Ecto neural progenitor cell (in vitro differentiated cells): ENCODE results near the gene TLE6.
"Not testable (repeated sequence)": the region's sequence is repeated elsewhere in the genome, so short reads cannot be mapped to it uniquely, and the experiment has no call there.

ENCODE experiments used
- DNase-seq: peaks from one replicate; pipeline ENCODE4 v3.0.0-alpha.2; 2018; ENCODE audit warnings: low spot score

The TLE6 gene

DNA sequence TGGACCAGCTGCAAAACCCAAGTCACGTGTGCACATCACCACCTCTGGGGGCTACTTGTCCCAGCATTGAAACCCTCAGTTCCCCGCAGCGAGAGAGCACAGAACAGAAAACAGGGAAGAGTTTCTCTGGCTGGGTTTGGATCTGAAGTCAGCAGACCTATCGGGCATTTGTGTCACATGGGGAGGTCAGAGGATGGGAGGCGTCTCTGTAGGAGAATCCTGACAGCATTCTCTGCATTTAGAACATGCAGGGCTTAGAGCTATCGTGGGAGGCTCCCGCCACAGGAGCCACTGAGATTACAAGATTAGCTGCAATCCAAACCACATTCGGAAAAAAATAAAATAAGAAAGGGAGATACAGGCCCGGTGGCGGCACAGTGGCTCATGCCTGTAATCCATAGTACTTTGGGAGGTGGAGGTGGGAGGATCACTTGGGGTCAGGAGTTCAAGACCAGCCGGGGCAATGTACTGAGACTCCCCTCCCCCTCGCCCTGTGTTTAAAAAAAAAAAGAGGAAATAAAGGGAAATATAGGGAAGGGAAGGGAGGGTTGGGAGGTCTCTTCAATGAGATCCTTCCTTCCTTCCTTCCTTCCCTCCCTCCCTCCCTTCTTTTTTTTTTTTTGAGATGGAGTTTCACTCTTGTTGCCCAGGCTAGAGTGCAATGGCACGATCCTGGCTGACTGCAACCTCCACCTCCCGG is 2.9 kb upstream of the TLE6 start:
- DNase-seq: no peak

DNA sequence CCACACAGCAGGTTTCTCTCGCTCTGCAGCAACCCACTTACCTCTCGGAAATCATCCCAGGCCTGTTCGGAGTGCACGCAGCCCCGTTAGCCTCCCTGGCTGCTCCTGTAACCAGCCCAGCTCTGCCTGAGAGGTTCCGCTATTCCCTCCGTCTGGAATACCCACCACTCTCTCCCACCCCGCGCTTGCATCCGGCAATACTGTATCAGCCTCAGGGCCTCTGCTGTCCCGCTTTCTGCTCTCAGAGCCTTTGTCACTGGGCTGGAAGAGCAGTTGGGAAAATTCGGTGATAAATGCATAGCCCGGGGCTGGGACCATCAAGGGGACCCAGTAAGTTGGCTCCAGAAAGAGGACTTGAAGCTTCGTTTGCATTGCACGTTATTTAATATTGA is 759 bp upstream of the TLE6 start:
- DNase-seq: no peak

DNA sequence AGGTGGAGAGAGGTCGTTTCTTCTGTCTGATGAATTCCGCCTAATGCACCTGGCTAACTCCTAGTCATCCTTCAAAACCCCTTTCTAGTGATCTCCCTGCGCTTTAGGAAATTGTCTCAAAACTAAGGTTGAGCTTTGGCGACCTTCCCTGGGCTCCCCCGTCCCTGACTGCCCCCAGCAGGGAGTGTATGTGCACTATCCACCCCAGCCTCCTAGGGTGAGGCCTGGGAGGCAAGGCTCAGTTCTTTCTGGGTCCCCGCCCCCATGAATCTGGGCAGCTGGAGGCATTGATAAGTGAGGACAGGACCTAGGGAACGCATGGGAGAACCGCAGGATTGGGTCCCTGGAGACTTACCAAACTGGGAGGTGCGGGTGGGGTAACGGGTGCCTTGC is 378 bp downstream of the TLE6 start:
- no peak for DNase-seq

DNA sequence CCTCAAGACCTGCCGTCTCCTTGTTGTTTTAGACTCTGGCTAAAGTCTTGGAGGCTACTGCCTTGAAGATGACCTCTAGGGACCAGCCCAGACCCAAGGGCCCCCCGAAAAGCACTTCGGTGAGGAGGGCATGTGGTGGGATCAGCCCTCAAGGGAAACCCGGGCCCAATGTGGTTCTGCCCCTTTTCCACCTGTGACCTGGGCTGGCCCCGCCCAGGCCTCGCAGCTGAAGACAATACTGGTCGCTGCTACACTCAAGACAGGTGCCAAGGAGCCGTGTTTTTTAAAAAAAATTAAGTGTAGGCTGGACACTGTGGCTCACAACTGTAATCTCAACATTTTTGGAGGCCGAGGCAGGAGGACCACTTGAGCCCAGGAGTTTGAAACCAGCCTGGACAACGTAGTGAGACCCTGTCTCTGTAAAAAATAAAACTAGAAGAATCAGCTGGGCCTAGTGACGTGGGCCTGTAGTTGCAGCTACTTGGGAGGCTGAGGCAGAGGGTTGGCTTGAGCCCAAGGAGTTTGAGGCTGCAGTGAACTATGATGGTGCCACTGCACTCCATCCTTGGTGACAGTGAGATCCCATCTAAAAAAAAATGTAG is 903 bp downstream of the TLE6 start:
- no peak for DNase-seq

DNA sequence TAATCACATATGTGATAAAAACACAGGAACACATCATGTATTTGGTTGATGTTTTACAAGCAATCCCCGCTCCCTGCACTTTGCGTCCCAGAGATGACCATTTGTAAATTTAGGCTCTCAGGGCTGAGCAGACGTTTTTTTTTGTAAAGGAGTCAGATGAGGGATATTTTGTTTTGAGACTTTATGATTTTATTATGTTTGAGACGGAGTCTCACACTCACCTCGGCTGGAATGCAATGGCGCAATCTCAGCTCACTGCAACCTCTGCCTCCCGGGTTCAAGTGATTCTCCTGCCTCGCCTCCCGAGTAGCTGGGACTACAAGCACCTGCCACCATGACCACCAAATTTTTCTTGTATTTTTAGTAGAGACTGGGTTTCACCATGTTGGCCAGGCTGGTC is 1.4 kb downstream of the TLE6 start:
- no peak for DNase-seq

DNA sequence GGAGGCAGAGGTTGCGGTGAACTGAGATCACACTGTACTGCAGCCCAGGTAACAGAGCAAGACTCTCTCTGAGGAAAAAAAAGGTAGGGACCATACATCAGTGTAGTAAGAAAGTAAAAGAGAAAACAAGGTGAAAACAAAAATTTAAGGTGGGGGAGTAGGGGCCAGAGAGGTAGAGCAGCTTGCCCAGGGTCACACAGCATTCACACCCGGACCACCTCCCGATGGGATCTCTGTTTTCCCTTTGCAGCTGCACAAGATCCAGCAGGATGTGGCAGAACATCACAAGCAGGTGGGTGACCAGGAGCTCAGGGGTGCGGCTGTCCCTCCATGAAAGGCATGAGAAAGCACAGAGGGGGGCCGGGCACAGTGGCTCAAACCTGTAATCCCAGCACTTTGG is 4.5 kb downstream of the TLE6 start:
- no peak for DNase-seq

DNA sequence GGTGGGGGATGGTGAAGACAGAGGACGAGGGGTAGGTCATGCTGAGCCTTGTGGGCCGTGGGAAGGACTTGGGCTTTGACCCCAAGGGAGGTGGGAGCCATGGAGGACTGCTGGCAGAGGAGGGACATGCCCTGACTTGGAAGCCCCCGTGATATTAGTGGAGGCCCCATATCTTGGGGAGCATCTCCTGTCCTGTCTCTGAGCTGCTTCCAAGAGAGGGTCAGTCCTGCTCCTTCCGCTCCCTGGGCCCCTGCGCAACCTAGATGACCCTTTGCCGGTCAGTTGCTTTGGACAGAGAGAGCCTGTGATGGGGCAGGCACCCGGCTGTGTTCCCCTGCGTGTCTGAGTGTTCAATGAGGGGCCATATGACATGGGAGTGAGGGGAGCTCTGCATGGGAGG is 5.2 kb downstream of the TLE6 start:
- no peak for DNase-seq

DNA sequence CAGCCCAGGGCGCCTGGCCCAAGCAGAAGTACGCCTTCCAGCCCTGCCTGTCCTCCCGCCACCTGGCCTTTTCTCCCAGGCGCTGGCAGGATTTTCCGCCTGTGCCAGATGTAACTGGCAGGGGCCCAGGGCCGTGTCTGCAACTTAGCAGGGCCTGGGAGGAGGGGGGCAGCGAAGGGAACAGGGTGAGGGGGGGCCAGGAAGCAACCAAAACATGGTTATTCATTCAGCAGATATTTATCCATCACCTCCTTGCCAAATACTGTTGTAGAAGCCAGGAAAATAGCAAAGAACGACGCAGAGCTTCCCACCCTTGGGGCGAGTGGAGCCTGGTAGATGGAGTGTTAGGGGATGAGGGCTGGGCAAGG is 5.6 kb downstream of the TLE6 start:
- peak; percentile 61 for DNase-seq

DNA sequence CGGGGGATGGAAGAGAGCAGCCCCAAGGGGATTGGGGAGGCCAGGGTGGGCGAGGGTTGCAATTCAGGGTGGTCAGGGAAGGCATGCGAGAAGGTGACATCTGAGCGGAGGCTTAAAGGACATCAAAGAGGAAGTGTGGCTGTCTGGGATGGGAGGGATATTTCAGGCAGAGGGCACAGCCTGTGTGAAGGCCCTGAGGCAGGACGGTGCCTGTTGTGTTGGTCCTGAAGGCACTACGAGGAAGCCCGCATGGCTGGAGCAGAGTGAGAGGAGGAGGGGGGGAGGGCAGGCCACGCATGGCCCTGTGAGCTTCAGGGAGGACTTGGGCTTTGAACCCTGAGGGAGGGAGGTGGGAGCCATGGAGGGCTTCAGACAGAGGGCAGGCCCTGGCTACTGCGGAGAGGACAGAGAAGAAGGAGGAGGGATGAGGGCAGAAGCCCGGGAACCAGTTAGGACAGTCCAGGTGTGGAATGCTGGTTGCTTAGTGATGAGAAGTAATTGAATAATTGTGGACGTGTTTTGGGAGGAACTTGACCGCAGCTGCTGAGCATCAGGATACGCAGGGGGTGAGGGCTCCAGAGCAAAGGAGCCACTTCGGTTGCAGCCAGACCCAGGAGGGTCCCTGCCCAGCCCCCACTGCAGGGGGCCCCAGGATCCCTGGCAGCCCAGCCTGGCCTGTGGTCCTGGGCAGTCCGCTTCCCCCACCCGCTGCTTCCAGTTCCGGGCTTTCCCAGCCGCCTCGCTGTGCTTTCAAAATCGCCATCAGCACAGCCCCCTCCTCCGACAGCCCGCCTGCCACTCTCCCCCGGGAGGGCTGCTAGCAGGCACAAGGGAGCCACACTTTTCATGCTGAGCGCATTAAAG is 6.2 kb downstream of the TLE6 start:
- DNase-seq: peak; percentile 85

DNA sequence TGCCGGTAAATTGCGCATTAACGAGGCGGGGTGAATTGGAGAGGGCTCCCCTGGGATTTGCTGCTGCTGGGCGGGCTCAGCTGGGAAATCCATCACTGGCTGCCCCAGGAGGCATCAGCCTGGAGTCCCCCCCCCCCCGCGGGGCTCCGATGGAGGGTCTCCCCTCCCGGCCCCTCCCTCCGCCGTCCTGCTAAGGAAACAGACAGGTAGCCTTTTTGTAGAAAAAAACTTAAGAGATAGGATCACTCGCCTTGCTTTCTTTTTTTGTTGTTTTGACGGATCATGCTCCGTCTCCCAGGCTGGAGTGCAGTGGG is 6.8 kb downstream of the TLE6 start:
- DNase-seq: no peak

DNA sequence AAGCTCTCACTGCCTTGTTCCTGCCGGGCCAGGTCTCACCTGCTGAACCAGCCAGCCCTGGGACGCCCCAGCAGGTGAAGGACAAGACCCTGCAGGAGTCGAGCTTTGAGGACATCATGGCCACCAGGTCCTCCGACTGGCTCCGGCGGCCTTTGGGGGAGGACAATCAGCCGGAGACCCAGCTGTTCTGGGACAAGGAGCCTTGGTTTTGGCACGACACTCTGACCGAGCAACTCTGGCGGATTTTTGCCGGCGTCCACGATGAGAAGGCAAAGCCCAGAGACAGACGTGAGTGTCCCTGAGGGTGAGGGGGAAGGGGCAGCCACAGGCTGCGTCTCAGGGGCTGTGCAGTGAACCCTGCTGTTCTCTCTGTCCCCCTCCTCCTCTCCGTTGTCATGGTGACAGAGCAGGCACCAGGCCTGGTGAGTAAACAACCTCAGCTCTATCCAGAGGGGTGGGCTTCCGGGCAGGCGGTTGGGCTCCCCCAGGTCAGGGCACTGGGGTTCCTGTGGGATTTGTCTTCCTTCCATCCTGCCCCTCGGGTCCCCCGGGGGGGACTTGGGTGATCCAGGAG is 9.7 kb downstream of the TLE6 start:
- peak; percentile 77 for DNase-seq

DNA sequence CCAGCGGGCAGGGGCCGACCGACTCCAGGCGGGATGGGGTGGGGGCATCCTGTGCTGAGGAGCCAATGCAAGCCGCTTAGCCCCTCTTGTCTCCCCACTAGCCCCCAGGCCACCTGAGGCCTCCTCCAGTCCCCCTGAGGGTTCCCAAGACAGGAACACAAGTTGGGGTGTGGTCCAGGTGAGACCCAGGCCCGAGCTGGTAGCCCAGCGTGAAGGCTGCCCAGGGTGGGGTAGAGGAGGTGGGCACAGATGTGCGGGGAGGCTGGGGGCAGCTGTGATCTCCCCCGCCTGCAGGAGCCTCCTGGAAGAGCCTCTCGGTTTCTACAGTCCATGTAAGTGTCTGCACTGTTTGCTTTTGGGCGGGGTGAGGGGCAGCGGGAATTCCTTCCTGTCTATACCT is 10.4 kb downstream of the TLE6 start:
- no peak for DNase-seq

DNA sequence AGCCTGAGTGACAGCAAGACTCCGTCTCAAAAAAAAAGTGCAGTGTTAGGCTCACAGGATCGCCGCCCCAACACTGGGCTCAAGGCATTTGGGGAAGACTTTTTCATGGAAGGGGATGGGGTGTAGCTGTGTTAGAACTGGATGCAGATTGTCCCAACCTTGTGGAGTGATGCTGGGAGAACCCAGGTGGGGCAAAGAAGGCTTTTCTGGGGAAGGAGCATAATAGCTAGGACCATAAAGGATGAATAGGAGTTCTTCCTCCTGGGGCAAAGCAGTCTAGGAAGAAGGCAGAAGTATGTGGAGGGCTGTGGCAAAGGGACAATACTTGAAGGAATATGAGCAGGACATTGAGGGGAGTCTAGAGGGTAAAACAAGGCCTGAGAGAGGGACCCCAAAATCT is 11.2 kb downstream of the TLE6 start:
- DNase-seq: no peak

DNA sequence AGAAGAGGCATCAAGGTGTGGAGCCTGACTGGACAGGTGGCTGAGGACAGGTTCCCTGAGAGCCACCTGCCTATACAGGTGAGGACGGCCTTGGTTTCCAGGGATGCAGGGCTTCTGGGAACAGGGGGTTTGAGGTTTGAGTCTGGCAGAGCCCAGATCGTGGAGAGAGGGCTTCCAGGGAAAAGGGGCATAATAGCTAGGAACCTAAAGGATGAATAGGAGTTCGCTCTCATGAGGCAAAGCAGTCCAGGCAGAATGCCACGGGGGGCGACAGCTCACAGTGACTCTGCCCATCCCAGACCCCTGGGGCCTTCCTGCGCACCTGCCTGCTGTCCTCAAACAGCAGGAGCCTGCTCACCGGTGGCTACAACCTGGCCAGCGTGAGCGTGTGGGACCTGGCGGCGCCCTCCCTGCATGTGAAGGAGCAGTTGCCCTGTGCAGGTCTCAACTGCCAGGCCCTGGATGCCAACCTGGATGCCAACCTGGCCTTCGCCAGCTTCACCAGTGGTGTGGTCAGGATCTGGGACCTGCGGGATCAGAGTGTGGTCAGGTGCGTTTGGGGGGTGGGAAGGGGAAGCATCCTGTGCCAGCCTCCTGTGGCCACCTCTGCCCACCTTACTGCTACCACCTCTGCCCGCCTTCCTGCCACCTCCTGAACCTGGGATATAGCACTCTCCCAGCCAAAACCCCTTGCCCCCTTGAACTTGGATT is 12.0 kb downstream of the TLE6 start:
- no peak for DNase-seq

DNA sequence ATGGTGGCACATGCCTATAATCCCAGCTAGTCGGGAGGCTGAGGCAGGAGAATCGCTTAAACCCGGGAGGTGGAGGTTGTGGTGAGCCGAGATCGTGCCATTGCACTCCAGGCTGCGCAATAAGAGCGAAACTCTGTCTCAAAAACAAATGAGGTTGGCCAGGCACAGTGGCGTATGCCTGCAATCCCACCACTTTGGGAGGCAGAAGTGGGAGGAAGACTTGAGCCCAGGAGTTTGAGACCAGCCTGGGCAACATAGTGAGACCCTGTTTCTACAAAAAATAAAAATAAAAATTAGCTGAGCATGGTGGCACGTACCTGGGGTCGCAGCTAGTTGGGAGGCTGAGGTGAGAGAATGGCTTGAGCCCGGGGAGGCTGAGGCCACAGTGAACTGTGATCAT is 15.0 kb downstream of the TLE6 start:
- DNase-seq: not testable (repeated sequence)

DNA sequence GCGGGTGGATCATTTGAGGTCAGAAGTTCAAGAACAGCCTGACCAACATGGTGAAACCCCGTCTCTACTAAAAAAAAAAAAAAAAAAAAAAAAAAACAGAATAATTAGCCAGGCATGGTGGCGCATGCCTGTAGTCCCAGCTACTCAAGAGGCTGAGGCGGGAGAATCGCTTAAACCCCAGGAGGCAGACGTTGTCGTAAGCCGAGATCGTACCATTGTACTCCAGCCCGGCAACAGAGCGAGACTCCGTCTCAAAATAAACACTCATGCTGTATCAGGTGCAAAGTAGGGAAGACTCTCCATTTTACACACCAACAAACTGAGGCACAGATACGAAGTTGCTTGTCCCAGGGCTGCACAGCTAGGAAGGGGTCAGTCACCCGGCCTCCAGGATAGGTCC is 15.6 kb downstream of the TLE6 start:
- DNase-seq: no peak

DNA sequence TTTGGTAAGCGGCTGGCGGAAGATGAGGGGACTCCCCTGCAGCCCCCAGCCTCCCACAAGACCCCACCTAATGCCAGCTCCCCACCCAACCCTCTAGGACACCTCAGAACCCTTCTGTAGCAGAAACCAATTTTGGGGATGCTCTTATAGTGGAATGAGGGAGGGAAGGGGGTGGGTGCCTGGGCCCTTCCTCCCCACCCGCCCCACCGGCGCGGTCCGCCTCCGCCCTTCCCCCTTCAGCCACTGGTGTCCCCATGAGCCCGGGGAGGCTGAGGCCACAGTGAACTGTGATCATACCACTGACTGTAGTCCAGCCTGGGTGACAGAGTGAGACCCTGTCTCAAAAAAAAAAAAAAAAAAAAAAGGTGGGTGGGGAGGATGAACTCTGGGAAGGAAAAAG is 16.2 kb downstream of the TLE6 start:
- DNase-seq: no peak

DNA sequence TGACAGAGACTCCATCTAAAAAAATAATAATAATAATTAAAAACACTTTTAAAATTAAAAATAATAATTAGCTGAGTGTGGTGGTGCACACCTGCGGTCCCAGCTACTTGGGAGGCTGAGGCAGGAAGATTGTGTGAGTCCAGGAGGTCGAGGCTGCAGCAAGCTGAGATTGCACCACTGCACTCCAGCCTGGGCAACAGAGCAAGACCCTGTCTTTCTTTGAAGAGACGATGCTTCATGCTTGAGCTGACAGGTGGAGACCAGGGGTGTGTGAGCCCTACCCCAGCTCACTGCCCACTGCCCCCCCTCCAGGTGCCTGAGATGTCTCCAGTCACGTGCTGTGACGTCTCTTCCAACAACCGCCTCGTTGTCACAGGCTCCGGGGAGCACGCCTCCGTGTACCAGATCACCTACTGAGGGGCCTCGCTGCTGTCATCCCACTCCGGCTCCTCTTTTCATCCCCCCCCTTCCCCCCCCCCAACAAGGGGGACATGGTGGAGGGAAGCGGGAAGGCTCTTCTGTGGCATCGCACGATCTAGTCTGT is 17.3 kb downstream of the TLE6 start:
- DNase-seq: no peak

DNA sequence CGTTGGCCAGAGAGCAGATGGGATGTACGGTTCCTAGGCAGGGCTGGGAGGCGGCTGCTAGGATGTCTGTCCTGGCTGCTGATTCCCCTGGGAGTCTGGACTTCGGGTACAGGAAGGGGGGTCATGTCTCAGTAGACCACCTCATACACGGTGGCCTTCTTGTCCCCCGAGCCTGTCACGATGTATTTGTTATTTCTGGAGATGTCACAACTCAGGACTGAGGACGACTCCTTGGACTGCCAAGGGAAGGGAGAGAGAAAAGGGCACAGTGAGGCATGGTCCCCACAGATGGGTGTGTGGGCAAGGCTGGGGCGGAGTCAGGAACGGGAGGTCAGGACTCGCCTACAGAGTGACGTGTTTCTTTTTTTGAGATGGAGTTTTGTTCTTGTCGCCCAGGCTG is 20.4 kb downstream of the TLE6 start:
- no peak for DNase-seq

DNA sequence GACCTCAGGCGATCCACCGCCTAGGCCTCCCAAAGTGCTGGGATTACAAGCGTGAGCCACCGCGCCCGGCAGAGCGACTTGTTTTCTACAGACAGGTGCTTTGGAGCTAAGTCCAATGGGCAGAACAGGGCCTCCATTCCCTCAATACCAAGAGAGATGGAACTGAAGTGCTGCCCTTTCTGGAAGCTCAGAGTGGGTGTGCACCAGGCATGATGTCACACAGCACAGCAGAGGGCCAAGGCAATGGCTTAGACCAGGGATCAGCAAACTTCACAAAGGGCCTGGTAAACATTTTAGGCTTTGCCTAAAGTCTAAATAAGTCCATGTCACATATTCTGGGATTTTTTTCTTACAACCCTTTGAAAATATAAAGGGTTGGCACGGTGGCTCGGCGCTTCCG is 21.3 kb downstream of the TLE6 start:
- no peak for DNase-seq

DNA sequence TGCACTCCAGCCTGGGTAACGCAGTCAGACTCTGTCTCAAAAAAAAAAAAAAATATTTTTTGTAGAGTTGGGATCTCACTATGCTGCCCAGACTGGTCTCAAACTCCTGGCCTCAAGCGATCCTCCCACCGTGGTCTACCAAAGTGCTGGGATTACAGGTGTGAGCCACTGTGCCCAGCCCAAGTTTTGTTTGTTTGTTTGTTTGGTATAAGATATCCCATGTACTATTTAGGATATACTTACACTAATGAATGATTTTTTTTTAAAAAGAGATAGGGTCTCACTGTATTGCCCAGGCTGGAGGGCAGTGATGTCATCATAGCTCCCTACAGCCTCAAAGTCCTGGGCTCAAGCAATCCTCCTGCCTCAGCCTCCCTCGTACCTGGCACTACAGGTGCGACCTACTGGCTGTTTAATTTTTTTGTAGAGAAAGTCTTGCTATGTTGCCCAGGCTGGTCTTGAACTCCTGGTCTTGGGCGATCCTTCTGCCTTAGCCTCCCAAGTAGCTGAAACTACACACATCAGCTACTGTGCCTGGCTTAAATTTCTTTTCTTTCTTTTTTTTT is 24.0 kb downstream of the TLE6 start:
- DNase-seq: no peak

DNA sequence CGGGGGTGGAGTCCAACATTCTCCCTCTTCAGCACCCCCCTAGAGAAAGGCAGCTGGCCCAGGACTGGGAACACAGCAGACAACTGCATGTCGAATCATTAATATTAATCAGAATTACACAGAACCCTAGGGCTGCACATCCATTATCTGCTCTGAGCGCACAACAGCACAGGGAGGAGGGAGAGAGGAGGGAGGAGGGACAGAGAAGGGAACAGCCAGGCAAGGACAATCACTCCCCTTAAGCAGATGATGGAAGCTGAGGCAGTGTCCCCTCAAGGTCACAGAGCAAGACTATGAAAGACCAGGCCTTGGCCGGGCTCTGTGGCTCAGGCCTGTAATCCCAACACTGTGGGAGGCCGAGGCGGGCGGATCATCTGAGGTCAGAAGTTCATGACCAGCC is 25.7 kb downstream of the TLE6 start:
- DNase-seq: no peak
